HS-5 (cell line): Measurements from ENCODE around the gene PRKAB1.
"Not testable (repeated sequence)": the region's sequence is repeated elsewhere in the genome, so short reads cannot be mapped to it uniquely, and the experiment has no call there.

Source experiments
- DNase-seq: peaks from one replicate; pipeline ENCODE4 v3.0.0-alpha.2; 2012; ENCODE audit warnings: low read depth

Gene PRKAB1

DNA sequence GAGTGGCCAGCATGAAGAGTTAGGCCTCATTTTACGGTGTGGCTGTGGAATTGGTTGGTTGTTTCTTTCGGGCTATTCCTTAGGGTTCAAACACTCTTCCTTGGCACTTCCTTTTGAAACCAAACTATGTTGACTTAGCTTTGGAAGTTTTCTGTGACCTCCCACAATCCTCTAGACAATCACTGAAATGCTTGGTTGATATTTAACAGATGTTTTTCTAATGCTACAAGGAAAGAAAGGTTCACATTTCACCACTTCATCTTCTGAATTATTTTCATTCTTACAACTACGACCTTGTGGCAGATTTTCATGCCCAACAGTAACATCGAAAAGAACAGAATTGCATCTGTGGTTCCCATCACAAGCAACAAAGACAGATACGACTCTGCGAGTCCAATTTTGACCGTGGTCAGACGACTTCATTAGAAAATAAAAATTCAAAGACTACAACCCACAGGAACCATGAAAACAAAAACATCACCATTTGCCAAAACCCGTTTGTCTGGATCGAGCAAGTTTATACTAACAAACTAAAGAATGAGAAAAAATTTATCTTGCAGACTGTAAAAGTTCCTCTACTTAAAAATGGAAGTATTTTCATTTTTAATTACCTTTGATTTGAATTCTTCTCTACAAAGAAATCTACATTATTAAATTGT is 16.9 kb downstream of the PRKAB1 start:
- DNase-seq, result no peak

DNA sequence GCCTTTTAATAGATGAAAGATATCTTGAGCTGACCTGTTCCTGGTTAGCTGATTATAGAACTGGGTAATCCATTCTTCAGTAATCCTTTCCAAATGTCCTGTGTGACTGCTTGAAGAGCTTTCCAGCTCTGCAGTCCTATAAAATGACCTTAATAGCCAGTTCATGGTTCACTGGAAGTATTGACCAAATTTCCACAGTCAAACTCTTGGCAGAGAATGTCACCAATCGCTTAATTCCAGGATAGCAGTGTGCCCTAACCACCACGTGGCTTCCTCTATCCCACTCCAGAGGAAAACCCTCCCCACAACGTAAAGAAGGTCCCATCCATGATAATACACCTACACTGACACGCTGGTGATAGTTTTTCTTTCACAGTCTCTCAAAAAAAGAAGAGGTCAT is 17.4 kb downstream of the PRKAB1 start:
- no peak for DNase-seq

DNA sequence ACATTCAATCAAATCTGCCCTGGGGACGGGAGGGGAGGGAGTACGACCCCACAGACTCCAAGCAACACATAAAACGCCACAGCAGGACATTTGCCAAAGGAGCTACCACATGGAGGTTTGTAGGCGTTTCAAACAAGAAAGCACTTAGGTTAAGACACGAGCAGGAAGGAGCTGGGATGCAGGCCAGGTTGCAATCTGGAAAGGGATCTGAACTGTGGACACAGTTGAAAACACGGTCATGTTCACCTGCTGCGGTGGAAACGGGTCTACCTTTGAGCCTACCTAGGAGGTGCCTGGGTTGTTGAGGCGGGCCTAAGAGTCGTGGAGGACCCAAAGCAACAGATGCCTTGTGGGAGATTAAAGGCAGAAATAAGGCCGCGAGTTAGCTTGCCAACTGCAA is 18.4 kb downstream of the PRKAB1 start:
- DNase-seq, result no peak

DNA sequence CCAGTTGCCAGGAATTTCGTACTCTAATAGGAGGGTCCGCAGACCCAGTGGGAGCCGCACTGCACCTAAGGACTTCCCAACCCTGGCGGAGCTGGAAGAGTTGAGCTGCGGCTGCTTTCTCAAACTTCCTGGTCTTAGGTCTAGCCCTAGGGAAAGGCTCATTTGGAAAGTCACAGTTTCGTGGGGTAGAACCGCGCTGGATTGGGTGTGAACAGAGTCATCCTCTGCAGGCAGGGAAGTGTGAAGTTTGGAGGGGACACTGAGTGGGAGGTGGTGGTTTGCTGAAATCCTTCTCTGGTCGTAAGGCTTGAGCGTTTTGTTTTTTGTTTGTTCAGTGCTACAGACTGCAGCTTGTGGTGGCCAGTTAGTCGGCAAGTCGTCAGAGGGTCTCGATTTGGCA is 18.8 kb downstream of the PRKAB1 start:
- DNase-seq, result no peak

DNA sequence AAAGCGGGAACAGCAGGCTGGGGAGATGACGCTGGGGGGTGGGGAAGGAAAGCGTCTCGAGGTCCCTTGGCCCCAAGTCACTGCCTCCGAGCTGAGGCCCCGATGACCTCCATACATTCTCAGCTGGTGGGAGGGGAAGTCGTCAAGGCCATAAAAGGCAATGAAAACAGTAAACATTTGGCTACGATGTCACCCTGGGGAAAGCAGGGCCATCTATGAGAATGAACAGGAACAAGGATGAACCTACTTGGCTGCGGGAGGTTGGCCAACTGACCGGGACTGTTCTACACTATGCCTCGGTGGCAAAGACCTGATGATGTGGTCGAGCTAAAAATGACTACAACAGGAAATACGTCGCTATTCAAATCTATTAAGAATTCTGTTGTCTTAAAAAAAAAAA is 19.5 kb downstream of the PRKAB1 start:
- DNase-seq, result no peak

DNA sequence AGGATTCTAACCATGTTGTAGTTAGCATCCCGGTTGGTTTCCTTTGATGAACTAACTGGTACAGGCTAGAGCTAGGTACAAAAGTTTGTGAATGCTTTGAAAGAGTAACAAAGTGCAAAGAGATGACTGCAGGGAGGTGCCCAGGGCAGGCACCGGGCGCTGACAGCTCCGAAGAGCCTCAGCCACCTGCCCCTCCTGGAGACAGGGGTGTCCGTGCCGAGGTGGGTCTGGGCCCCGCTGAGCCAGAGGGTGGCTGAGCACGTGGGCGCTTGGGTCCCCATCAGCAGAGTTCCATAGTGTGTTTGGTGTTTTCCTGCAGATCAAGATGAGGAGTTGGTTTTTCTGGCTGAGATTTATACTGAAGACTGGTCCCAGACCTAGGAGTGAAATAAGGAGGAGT is 19.9 kb downstream of the PRKAB1 start:
- no peak for DNase-seq

DNA sequence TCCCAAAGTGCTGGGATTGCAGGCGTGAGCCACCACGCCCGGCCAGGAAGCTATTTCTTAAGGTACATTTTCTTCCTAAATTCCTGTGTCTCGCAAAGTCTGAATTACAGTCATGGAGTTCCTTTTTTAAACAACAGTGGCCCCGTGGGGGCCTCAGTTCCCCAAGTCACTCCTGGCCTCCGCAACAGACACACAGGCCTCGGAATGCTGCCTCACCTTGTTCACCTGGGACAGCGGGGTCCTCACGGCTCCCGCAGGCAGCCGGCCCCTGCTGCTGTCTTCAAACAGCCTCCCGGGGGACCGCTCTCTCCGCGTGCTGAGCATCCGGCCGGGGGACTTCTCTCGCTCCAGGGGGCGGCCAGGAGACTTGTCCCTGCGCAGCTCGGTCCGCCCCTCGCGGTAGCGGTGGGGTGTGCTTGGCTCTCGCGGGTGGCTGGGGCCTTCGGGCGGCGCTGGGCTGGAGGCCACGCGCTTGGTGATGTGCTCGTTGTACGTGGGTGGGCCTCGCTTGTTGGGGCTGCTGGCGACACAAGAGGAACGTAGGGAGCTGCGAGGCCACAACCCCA is 22.1 kb downstream of the PRKAB1 start:
- DNase-seq, result no peak

DNA sequence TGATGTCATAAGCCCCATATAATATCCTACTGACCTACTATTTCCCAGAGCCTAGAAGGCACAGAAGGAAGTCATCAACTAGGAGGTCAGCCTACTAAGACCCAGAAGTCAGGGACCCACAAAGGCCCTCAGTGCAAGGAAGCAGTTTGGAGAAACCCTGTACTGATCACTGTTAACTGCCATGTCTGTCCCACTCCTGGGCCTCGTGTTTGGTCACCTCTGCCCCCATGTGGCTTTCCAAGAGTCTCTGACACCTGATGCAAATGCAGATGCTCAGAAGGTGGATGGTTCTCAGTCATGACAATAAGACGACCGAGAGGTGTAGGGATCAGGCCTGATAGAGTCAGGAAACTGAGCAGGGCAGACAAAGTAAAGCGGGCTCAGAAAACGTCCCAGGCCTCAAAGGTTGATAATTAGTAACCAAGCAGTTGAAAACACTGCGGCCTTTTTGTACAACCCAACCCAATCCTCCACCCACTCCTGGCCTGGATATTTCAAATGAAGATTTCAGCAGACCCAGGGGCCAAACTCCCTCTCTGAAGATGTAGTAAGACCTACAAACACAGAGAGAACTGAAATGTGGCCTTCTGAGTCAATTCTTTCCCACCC is 23.4 kb downstream of the PRKAB1 start:
- no peak for DNase-seq

DNA sequence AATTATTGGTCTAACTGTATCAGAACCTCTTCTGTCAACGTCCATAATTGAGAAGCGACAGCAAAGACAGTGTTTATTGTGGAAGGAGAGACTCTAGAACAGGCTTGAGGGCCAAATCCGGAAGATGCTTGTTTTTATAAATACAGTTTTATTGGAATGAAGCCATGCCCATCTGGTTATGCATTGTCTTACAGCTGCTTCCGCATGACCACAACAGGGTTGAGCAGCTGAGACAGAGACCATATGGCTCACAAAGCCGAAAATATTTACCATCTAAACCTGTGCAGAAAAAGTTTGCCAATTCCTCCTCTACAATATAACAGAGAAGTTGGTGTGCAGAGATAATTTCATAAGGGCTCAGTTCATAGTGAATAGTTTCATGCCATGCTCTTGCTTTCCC is 24.5 kb downstream of the PRKAB1 start:
- DNase-seq, result no peak

DNA sequence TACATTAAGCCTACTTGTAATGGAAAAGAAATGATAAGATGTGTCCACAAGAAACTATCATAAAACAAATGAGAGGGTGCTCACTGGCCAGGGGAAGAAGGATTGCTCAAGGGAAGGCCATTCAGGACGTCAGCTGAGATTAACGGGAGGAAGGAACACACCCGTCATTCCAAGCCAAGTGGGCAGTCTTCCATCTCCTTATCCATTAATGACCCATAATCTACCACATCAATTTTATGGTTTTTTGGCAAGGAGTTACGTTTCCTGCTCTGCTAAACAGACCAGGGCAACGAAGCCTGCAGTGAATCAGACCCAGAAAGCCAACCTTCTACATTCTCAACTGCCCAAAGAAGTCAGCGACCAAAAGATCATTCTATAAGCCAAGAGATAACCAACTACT is 25.1 kb downstream of the PRKAB1 start:
- peak; percentile 83 for DNase-seq

DNA sequence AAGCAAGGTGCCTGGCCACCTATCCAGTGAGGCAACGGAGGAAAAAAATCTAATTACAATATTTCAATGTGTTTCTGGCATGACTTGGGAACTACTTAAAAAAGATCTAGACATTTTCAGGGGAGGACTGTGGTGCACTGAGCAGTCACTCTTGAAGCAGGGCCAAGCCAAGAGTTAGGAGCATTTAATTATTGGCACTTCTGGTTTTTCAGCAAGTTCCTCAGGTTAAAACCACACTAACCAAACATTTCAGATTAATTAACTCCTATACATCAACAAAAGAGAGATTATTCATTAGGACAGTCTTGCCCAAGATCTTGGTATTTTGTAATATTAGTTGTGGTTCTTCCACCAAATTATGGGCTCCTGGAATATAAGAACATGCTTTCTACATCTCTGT is 25.6 kb downstream of the PRKAB1 start:
- DNase-seq, result no peak

DNA sequence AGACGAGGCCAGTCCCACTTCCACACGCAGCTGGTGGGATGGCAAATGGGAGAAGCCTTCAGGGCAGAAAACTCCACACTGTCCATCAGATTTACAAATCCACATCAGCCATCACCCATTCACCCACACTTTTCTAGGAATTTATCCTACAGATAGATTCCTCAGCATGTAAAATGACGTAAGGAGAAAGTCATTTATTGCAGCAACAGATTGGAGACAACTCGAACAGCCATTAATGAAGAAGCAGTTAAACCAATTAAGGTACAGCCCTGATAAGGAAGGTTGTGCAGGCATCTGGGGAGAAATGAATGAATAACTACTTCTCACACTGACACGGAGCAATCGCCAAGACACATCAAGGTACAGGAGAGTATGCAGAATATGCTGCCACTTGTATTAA is 26.2 kb downstream of the PRKAB1 start:
- no peak for DNase-seq

DNA sequence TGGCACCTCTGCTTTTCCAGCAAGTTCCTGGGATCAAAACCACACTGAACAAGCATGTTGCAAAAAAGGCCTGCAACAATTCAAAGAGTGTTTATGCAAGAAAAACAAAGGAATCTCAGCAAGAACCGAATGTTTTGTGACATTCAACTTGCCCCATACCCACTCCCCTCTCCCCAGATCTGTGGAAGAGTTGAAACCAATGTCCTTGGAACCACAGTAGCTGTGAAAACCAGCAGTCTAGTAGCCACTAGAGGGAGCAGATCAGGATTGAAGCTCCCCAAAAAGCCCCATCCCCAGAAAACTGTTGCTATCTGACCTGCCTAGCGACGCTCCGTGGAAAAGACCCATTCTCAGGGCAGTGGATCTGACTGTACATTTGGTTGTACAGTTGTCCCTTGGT is 27.1 kb downstream of the PRKAB1 start:
- DNase-seq, result no peak

DNA sequence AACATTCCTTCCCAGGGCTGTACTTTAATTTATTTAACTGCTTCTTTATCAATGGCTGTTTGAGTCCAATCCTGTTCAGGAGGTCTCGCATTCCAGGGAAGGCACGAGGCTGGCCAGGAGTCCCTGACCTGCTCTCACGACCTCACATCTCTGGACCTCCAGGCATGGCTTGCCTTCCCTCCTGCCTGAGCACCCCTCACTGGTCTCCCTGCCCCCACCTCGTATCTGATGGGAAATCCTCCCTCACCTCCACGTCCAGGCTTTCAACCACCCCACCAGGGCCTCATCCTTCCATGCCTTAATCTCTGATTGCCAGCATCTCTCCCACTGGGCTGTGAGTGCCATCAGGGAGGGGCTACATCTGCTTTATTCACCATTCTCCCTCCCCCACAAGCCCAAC is 29.0 kb downstream of the PRKAB1 start:
- DNase-seq, result no peak

DNA sequence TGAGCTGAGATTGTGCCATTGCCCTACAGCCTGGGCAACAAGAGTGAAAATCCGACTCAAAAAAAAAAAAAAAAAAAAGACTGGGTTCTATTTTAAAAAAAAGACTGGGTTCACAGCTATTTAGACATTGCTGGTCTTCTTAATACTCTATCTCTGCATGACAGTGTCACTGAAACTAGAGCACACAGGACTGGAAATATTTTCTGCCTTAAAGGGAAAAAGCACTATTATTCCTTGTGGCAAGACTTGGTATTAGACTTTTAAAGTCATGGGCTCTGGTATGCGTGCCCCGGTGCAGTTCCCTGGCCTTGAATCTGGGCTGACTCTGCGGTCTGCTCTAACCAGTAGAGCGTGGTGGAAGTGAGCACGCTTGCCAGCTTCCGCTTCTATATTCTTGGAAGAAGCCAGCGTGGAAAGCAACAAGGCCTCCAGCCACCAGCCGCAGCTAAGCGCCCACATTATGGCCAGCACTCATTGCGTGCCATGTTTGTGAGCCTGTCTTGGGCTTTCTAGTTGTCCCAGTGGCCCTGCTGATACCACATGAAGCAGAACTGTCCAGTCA is 31.3 kb downstream of the PRKAB1 start:
- DNase-seq, result no peak

DNA sequence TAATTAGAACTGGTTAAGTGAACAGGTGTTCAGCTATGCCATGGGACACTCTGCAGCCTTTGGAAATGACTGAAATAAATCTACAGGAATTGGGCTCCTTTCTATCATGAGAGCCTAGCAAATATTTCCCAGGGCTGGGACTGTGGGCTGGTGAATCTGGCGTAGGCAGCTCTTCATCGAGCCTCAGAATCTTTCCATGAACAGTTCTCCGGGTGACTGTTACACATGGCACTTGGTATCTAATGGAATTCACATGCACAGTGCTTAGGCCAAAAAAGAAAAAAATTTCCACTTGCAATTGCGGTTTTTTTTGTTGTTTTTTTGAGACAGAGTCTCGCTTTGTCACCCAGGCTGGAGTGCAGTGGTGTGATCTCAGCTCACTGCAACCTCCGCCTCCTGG is 32.1 kb downstream of the PRKAB1 start:
- no peak for DNase-seq

DNA sequence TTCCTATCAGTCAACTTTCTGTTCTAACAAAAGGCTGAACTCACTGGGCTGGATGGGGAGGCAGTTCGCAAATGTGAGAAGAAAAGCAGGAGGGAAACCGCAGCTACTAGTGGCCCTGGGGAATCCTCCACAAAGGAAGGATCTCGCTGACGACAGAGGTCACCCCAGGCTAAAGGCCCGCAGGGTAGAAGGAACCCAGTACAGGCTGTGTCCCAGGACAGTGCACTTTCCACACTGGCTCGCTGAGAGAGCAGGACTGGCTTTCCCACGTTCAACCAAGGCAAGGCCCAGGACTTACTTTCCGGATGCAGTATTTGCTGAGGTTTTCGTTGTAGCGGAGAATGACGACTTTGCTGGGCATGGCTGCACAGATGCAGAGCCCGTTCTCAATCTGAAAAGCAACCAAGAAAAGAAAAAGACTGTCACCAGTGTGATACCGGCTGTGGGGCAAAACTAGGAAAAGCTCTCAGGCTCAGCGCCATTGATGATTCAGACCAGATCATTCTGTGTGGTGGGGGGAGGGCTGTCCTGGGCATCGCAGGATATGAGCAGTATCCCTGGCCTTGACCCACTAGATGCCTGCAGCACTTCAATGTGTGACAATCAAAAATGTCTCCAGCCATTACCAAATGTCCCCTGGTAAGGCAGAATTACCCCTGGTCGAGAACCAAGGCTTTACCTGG is 36.3 kb downstream of the PRKAB1 start:
- no peak for DNase-seq

DNA sequence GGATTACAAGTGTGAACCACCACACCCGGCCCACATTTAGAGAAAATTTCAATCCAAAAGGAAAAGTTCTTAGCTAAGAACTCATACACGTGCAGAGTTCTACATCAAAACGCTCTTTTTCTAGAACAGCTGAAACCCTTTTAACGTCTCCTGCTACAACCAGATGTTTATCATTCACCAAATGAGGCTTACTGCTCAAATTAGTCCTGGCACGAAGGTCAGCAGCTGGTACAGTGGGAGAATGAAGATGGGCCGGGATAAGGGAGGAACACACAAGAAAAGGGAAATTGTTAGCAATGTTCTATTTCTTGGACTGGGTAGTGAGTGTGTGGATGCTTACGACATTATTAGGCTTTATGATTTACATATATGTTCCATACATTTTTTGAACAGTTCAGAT is 37.2 kb downstream of the PRKAB1 start:
- no peak for DNase-seq

DNA sequence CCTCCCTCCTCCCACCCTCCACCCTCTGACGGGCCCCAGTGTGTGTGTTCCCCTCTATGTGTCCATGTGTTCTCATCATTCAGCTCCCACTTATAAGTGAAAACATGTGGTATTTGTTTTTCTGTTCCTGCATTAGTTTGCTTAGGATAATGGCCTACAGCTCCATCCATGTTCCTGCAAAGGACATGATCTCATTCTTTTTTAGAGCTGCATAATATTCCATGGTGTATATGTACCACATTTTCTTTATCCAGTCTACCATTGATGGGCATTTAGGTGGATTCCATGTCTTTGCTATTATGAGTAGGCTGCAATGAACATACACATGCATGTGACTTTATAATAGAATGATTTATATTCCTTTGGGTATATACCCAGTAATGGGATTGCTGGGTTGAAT is 38.5 kb downstream of the PRKAB1 start:
- DNase-seq, result not testable (repeated sequence)

DNA sequence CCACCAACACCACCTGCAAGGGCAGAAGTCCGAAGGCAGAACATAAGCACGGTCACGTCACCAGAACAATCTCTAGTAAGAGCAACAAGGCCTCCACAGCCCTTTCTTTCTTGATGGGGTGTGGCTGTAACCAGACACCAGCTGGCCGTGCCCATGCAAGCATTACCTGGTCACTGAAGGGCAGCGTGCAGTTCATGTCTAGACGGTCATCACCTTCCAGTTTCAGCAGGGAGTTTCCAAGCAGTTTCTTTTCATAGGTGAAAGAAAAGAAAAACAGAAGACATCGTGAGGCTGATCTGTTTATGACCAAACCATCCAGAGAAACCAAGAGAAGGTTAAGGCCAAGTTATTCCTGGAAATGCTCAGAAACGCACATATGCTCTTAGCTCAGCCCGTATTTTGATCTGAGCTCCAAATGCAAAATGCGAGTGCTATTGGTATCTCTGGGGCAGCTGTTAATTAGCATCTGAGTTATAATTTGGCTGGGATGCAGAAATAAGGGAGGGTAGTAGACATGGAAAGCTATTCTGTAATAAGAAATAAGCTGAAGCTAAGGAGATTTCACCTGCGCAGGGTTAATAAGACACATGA is 42.5 kb downstream of the PRKAB1 start:
- DNase-seq, result no peak

DNA sequence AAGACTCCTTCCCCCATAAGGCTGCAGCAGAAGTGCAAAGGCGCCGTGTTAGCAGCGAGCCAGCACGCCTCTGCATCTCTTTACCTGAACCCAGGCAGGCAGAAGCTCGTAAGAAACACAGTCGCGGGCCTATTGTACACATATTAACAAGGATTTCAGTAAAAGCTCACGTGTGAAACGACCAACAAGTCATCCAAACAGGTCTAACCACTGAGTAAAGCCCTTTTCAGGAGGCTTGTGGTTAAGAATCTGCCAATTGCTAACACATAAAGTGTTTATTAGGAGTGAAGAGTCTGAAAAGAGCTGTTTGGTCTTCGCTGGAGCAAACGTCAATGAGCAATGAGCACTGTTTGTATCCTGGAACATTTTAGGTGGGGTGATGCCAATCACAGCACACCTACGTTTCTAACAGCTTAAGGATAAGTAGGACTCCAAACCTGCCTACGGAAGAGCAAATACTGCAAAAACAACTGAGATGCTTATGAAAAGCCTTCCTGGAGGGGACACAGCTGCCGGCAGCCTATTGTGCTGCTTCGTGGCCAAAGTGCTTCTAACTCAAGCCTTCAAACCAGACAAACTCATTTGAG is 43.1 kb downstream of the PRKAB1 start:
- DNase-seq, result no peak

DNA sequence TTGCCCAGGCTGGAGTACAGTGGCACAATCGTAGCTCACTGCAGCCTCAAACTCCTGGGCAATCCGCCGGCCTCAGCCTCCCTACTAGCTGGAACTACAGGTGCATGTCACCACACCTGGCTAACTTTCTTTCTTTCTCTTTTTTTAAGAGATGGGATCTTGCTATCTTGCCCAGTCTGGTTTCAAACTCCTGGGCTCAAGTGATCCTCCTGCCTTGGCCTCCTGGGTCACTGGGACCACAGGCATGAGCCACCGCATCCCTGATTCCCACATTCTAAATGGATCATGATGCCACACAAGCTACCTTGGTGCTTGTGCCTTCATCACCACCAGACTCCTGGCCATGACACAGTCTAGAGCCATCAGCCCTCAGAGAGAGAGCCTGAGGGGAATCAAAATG is 43.8 kb downstream of the PRKAB1 start:
- no peak for DNase-seq
